ENCODE results near the gene EPN2.

GRCh38 chr17:19308398-19308797, 71.2 kb downstream of the EPN2 start:
- TF ChIP-seq CTCF (conservative IDR thresholded peaks at IDR 0.05 in 1 of 2, IDR thresholded peaks at IDR 0.05 in 1 of 2; ENCODE audit: extremely low read depth in 1 of 2, insufficient read depth in 1 of 2, low read depth in 1 of 2, low read length in 2 of 2) = no peak
- no peak for TF ChIP-seq EZH2 (IDR thresholded peaks at IDR 0.05; ENCODE audit: borderline replicate concordance, low read length)

All from mammary epithelial cell (primary cell).